ENCODE results near the gene XKRX. TPM values are rescaled to one million over a fixed set of nuclear protein-coding genes. Genes with fewer than 3 reads are reported as not detected.

XKRX gene
- total and polyA plus RNA-seq, 4 donors: under 0.01 TPM; not detected in 3

DNA sequence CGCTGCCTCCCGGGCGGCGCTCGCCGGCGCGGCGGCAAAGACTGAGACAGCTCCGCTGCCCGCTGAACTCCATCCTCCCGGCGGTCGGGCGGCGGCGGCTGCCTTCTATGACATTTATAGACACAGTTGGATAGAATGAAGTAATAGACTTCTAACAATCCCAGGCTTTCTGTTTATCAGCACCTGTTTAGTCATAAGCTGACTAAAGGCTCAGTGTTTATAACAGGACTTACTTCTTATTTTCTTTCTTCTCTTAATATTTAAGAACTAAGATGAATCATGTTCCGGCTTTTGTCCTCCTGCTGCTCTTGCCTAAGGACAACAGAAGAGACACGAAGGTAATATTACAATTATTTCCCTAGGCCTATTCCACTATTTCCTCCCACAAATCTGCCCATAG lies 44.7 kb upstream of the XKRX start (continued):
- TF ChIP-seq, protein P1, sequence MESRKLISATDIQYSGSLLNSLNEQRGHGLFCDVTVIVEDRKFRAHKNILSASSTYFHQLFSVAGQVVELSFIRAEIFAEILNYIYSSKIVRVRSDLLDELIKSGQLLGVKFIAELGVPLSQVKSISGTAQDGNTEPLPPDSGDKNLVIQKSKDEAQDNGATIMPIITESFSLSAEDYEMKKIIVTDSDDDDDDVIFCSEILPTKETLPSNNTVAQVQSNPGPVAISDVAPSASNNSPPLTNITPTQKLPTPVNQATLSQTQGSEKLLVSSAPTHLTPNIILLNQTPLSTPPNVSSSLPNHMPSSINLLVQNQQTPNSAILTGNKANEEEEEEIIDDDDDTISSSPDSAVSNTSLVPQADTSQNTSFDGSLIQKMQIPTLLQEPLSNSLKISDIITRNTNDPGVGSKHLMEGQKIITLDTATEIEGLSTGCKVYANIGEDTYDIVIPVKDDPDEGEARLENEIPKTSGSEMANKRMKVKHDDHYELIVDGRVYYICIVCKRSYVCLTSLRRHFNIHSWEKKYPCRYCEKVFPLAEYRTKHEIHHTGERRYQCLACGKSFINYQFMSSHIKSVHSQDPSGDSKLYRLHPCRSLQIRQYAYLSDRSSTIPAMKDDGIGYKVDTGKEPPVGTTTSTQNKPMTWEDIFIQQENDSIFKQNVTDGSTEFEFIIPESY (IDR thresholded peaks at IDR 0.05): no peak
- TF ChIP-seq, protein P2, sequence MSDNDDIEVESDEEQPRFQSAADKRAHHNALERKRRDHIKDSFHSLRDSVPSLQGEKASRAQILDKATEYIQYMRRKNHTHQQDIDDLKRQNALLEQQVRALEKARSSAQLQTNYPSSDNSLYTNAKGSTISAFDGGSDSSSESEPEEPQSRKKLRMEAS (IDR thresholded peaks at IDR 0.05): no peak
- no peak for TF ChIP-seq NR2F2 (IDR thresholded peaks at IDR 0.05)

DNA sequence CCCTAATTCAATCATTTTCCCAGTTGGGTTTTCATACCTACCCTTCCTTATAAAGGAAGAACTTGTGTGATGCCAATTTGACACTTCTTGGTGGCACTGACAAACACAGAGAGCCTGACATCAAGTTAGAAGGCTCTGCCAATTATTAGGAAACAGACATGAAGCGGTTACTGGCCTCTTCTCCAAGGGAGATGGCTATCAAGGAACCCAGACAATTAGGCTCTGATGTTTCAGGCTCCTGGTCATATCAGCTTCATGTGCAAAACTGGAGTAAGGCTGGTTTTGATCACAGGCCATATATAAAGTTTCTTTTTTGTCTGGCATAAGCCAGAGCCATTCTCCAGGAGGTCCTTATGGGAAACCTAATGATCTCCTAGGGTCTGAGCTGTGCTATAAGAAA lies 41.2 kb upstream of the XKRX start:
- no peak overlapping the region for H3K27ac ChIP-seq (ENCODE audit: low read depth in 1 of 2, low read length in 2 of 2)
- DNase-seq (ENCODE audit: low spot score): no peak
- no peaks in the 10 kb centered on the region for H3K36me3 ChIP-seq (ENCODE audit: control insufficient read depth in 4 of 4, insufficient read depth in 3 of 4, low read depth in 1 of 4, low read length in 3 of 4)
- TF ChIP-seq RAD21 (IDR thresholded peaks at IDR 0.05) (no peak), YY1 (IDR thresholded peaks at IDR 0.05) (no peak), HNF4G (IDR thresholded peaks at IDR 0.05) (no peak), JUND (IDR thresholded peaks at IDR 0.05) (no peak), HNF4A (conservative IDR thresholded peaks at IDR 0.05) (no peak), GABPA (IDR thresholded peaks at IDR 0.05 in 1 of 2, conservative IDR thresholded peaks at IDR 0.05 in 1 of 2) (no peak), NR2F2 (IDR thresholded peaks at IDR 0.05) (no peak), SP1 (IDR thresholded peaks at IDR 0.05) (no peak), TAF1 (conservative IDR thresholded peaks at IDR 0.05) (no peak), FOXA2 (IDR thresholded peaks at IDR 0.05) (no peak), EGR1 (IDR thresholded peaks at IDR 0.05; ENCODE audit: low read depth in 2 of 2) (no peak)
- TF ChIP-seq, protein P2 (IDR thresholded peaks at IDR 0.05): no peak
- TF ChIP-seq, protein P3, sequence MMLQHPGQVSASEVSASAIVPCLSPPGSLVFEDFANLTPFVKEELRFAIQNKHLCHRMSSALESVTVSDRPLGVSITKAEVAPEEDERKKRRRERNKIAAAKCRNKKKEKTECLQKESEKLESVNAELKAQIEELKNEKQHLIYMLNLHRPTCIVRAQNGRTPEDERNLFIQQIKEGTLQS (IDR thresholded peaks at IDR 0.05): no peak
- 83% methylated on average over 1 of the region's 1 CpG for WGBS
- no peak overlapping the region for H3K4me3 ChIP-seq (ENCODE audit: low read depth in 1 of 3, low read length in 3 of 3)
- peaks cover 0 to 5% (median 2%) of the 10 kb centered on the region in 4 donors for H3K9me3 ChIP-seq (ENCODE audit: control insufficient read depth in 4 of 4, low read length in 3 of 4)
- H3K27me3 ChIP-seq (ENCODE audit: control insufficient read depth in 4 of 4, insufficient read depth in 4 of 4, low read length in 3 of 4): no peaks in the 10 kb centered on the region
- no peaks in the 10 kb centered on the region for H3K4me1 ChIP-seq (ENCODE audit: control insufficient read depth in 4 of 4, insufficient read depth in 4 of 4, low read length in 3 of 4)
- no peak overlapping the region for H3K9ac ChIP-seq (ENCODE audit: low read depth in 1 of 2, low read length in 2 of 2)

DNA sequence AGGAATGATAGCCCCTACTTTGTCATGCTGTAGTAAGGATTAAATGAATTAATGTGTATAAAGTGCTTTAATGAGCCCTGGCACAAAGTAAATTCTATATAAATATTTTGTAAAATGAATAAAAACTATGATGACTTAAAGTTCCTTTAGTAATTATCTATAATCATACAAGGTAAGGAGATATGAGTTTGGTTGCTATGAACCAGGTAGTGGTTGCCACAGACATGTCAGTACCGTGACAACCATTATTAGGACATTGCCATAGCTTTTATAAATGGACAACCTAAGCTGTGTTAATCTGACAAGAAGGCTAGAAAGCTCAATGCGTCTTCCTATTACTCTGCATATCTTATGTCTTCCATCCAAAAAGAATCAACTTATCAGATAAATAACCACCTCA lies 40.7 kb upstream of the XKRX start, which contains the start of gene ARL13A:
Gene ARL13A (plus strand): TSS at position 301 of the 400 bp plus-strand sequence. CDS start 3,982 bp downstream, outside the sequence.
- WGBS: 97% methylated on average over 2 of the region's 2 CpGs
- no peak for DNase-seq (ENCODE audit: low spot score)

More for the DNA sequence above, 40.7 kb upstream of the XKRX start, which contains the start of gene ARL13A:
- H3K4me3 ChIP-seq (ENCODE audit: low read depth in 1 of 3, low read length in 3 of 3): no peak within 1 kb of the TSS
- no peaks in the 10 kb centered on the region for H3K27me3 ChIP-seq (ENCODE audit: control insufficient read depth in 4 of 4, insufficient read depth in 4 of 4, low read length in 3 of 4)
- no peaks in the 10 kb centered on the region for H3K4me1 ChIP-seq (ENCODE audit: control insufficient read depth in 4 of 4, insufficient read depth in 4 of 4, low read length in 3 of 4)
- H3K27ac ChIP-seq (ENCODE audit: low read depth in 1 of 2, low read length in 2 of 2): no peak within 1 kb of the TSS
- TF ChIP-seq JUND (IDR thresholded peaks at IDR 0.05) (no peak), TAF1 (conservative IDR thresholded peaks at IDR 0.05) (no peak), EGR1 (IDR thresholded peaks at IDR 0.05; ENCODE audit: low read depth in 2 of 2) (no peak), RAD21 (IDR thresholded peaks at IDR 0.05) (no peak), NR2F2 (IDR thresholded peaks at IDR 0.05) (no peak), YY1 (IDR thresholded peaks at IDR 0.05) (no peak), HNF4G (IDR thresholded peaks at IDR 0.05) (no peak), RXRA (IDR thresholded peaks at IDR 0.05) (no peak)
- TF ChIP-seq, protein P4, sequence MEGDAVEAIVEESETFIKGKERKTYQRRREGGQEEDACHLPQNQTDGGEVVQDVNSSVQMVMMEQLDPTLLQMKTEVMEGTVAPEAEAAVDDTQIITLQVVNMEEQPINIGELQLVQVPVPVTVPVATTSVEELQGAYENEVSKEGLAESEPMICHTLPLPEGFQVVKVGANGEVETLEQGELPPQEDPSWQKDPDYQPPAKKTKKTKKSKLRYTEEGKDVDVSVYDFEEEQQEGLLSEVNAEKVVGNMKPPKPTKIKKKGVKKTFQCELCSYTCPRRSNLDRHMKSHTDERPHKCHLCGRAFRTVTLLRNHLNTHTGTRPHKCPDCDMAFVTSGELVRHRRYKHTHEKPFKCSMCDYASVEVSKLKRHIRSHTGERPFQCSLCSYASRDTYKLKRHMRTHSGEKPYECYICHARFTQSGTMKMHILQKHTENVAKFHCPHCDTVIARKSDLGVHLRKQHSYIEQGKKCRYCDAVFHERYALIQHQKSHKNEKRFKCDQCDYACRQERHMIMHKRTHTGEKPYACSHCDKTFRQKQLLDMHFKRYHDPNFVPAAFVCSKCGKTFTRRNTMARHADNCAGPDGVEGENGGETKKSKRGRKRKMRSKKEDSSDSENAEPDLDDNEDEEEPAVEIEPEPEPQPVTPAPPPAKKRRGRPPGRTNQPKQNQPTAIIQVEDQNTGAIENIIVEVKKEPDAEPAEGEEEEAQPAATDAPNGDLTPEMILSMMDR (IDR thresholded peaks at IDR 0.05; ENCODE audit: low read depth, low read length, missing input control): no peak
- TF ChIP-seq, protein P3 (IDR thresholded peaks at IDR 0.05): no peak
- TF ChIP-seq, protein P1 (IDR thresholded peaks at IDR 0.05): no peak
- TF ChIP-seq, protein P2 (IDR thresholded peaks at IDR 0.05): no peak
- TF ChIP-seq, protein P5, sequence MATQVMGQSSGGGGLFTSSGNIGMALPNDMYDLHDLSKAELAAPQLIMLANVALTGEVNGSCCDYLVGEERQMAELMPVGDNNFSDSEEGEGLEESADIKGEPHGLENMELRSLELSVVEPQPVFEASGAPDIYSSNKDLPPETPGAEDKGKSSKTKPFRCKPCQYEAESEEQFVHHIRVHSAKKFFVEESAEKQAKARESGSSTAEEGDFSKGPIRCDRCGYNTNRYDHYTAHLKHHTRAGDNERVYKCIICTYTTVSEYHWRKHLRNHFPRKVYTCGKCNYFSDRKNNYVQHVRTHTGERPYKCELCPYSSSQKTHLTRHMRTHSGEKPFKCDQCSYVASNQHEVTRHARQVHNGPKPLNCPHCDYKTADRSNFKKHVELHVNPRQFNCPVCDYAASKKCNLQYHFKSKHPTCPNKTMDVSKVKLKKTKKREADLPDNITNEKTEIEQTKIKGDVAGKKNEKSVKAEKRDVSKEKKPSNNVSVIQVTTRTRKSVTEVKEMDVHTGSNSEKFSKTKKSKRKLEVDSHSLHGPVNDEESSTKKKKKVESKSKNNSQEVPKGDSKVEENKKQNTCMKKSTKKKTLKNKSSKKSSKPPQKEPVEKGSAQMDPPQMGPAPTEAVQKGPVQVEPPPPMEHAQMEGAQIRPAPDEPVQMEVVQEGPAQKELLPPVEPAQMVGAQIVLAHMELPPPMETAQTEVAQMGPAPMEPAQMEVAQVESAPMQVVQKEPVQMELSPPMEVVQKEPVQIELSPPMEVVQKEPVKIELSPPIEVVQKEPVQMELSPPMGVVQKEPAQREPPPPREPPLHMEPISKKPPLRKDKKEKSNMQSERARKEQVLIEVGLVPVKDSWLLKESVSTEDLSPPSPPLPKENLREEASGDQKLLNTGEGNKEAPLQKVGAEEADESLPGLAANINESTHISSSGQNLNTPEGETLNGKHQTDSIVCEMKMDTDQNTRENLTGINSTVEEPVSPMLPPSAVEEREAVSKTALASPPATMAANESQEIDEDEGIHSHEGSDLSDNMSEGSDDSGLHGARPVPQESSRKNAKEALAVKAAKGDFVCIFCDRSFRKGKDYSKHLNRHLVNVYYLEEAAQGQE (IDR thresholded peaks at IDR 0.05): no peak
- no peaks in the 10 kb centered on the region for H3K36me3 ChIP-seq (ENCODE audit: control insufficient read depth in 4 of 4, insufficient read depth in 3 of 4, low read depth in 1 of 4, low read length in 3 of 4)
- H3K9ac ChIP-seq (ENCODE audit: low read depth in 1 of 2, low read length in 2 of 2): no peak within 1 kb of the TSS
- H3K9me3 ChIP-seq (ENCODE audit: control insufficient read depth in 4 of 4, low read length in 3 of 4): peaks cover 0 to 5% (median 2%) of the 10 kb centered on the region in 4 donors

All from liver (tissue), 9 donors.